IPS DF 6.9 (cell line): ENCODE data around the gene NXN.
"Not testable (repeated sequence)": the region's sequence is repeated elsewhere in the genome, so short reads cannot be mapped to it uniquely, and the experiment has no call there.

Experiments
- DNase-seq: peaks from one replicate; pipeline ENCODE4 v3.0.0-alpha.2; 2013; ENCODE audit warnings: low read depth, low spot score
- H3K27ac ChIP-seq: one replicate; pipeline ENCODE4 v1.5.1; 2013; ENCODE audit warnings: low read length, control low read depth
- H3K27me3 ChIP-seq: 2 replicates; pipeline ENCODE4 v1.6.1; 2013; ENCODE audit warnings: mild to moderate bottlenecking, low read length; ENCODE audit not compliant: control insufficient read depth, insufficient read depth
- H3K36me3 ChIP-seq: 2 replicates; pipeline ENCODE4 v1.6.1; 2013; ENCODE audit warnings: low read length; ENCODE audit not compliant: control insufficient read depth, insufficient read depth
- H3K4me1 ChIP-seq: 2 replicates; pipeline ENCODE4 v1.6.1; 2013; ENCODE audit warnings: low read length; ENCODE audit not compliant: control insufficient read depth, insufficient read depth
- H3K4me3 ChIP-seq: 2 replicates; pipeline ENCODE4 v1.5.1; 2013; ENCODE audit warnings: mild to moderate bottlenecking, low read length
- H3K9me3 ChIP-seq: 2 replicates; pipeline ENCODE4 v1.6.1; 2013; ENCODE audit warnings: low read length, inconsistent platforms; ENCODE audit not compliant: control insufficient read depth, insufficient read depth
- whole genome bisulfite sequencing: extraction: QIAGEN DNeasy Blood & Tissue Kit; methylation state at CpG from one replicate; pipeline ENCODE4 v1.1.7; 2013; ENCODE audit warnings: mixed read lengths, missing lambda C conversion rate; ENCODE audit not compliant: insufficient read length, insufficient coverage; 5-methylcytosine and 5-hydroxymethylcytosine counted together

Gene NXN

DNA sequence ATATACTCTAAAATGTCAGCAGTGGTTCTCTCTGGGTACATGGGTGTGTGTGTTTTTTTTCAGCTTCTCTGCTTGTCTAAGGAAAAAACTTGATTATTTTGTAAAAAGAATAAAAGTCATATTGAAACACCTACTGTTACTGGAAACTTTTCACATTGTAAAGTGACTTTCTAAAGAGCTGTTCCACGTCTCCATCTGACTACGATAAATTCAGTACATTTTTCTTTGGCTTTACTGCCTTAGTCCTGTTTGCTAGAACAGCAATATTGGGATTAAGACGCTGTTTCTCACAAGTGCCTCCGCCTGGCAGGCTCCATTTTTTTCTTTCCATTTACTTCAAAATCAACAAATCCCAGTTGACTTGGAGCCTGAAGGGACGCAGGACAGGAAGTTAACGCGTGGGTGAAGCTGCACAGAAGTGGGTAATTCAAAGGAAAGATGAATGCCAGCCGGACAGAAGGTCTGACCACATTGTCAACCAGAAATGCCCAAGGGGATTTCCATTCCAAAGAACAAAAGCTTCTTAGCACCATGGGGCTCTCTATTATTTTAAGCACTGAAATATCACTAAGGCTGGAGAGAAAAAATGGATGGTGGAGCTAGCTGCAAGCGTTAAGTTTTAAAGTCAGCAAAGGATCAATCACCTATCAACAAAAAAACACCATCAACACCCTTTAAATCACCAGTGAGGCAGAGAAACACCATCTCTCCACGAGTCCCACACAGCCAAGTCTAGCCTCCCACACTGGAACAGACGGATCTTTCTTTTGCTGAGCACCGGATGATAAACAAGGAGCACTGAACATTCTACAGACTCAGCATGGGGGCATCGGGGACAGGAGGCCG, 205.9 kb downstream of the NXN start:
- Histone ChIP-seq H3K4me1 (no peaks in the 10 kb centered on the region), H3K27me3 (no peaks in the 10 kb centered on the region), H3K27ac (no peak overlapping the region), H3K4me3 (no peak overlapping the region), H3K9me3 (no peaks in the 10 kb centered on the region), H3K36me3 (peaks cover 16% of the 10 kb centered on the region)
- no peak for DNase-seq
- WGBS: no CpG with 5 or more reads among the region's 14 CpGs

DNA sequence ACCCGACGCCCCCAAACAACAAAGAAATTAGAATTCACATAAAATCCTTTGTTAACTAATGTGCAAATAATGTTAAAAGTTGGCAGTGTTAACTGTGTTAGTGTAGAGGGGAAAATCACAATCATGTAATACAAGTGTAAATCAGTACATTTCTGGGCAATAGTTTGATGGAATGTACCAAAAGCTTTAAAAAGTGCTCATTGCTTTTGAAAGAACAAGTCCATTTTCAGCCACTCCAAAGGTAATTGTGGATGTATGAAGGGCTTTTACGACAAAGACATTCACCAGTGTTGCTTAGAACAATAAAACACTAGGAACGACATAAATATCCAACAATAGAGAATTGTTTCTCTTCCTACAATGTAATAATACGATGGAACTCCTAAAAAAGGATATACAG, 206.6 kb downstream of the NXN start:
- Histone ChIP-seq H3K27ac (no peak overlapping the region), H3K36me3 (peaks cover 16% of the 10 kb centered on the region), H3K9me3 (no peaks in the 10 kb centered on the region), H3K4me1 (no peaks in the 10 kb centered on the region), H3K4me3 (no peak overlapping the region), H3K27me3 (no peaks in the 10 kb centered on the region)
- WGBS: no CpG with 5 or more reads among the region's 5 CpGs
- no peak for DNase-seq

DNA sequence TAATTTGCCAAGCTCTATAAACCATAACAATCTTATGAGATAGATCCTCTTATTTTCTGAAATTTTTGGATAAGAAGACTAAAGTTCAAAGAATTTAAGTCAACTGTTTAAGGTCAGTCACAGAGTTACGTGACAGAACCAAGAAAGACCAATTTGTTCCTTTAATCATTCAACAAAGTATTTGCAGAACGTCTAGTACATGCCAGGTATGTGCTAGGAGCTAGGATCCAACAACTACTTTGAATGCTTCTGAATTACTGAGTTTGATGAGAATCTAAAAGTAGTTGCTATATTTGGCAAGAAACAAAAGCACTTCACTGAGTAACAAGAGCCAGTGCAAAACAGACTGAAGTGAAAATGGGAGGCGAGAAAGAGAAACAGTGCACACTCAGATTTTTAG, 212.5 kb downstream of the NXN start:
- WGBS: no CpG with 5 or more reads among the region's 3 CpGs

DNA sequence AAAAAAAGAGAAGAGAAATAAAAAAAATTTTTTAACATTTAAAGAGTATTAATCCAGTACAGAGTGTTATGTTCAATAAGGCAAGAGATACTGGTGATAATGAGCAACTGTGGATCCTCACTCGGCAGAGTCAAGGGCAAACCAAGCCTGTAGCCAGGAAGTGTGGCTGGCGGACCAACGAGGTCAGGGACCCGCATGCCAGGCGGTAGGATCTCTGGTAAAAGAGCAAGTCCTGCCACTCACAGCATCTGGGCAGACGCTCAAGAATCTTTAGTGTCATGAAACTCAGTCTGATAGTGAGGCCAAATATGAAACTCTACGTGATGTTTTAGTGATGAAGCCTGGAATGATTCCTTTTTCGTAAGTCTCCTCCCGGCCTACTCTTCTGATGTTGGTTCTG, 219.2 kb downstream of the NXN start:
- Histone ChIP-seq H3K4me3 (no peak overlapping the region), H3K4me1 (no peaks in the 10 kb centered on the region), H3K27me3 (no peaks in the 10 kb centered on the region), H3K27ac (no peak overlapping the region), H3K9me3 (no peaks in the 10 kb centered on the region), H3K36me3 (peaks cover 11% of the 10 kb centered on the region; the same call in 1 of the 2 replicates)
- WGBS: no CpG with 5 or more reads among the region's 9 CpGs
- no peak for DNase-seq

More for the DNA sequence above, 212.5 kb downstream of the NXN start:
- Histone ChIP-seq H3K9me3 (no peaks in the 10 kb centered on the region), H3K36me3 (peaks cover 16% of the 10 kb centered on the region), H3K4me3 (no peak overlapping the region), H3K27ac (no peak overlapping the region), H3K4me1 (no peaks in the 10 kb centered on the region), H3K27me3 (no peaks in the 10 kb centered on the region)
- no peak for DNase-seq

DNA sequence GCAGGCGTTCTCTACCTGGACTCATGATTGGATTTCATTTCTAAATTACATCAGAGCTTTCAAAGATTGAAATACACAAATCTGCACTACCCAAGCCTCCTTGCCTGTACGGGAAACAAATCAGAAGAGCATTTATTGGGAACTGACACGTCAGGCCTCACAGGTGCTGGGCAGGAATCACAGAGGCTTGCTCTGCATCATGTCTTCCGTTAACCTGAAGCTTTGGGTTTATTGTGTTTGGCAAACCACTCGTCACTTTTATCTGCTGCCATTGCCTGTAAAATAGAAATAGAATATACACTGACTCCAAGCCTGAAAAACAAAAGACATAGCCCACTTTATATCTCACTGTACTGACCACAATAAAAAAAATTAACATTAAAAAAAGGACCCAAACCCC, 219.6 kb downstream of the NXN start:
- Histone ChIP-seq H3K9me3 (no peaks in the 10 kb centered on the region), H3K27ac (no peak overlapping the region), H3K36me3 (peaks cover 7% of the 10 kb centered on the region; the same call in 1 of the 2 replicates), H3K27me3 (no peaks in the 10 kb centered on the region), H3K4me3 (no peak overlapping the region), H3K4me1 (no peaks in the 10 kb centered on the region)
- no CpG with 5 or more reads among the region's 5 CpGs for WGBS
- DNase-seq: no peak

DNA sequence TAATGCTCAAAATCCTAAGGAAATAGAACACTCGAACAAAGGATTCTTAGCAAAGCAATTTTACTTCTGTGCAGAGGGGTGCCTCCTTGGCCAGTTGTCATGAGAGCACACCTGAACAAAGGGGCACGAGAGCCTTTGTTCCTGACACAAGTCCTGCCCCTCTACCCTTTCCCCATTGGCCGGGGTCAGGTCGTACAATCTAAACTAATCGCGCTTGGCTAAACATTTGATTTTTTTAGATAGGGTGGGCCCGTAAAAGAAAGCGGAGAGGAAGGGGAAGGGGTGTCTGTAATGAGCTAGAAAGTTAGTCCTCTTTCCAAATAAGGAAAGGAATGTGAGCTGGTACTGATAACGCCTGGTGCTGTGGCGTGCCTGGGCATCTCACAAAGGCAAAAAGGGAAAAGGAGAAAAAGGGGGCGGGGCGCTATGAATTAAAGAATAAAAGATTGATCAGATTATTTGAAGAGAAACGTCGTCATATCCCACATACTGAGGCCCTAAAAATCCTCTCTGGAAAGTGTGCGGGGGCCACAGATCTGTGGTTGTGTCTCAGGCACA, 223.5 kb downstream of the NXN start:
- DNase-seq, H3K4me1 ChIP-seq, H3K27ac ChIP-seq, H3K9me3 ChIP-seq, H3K4me3 ChIP-seq, H3K27me3 ChIP-seq, H3K36me3 ChIP-seq: not testable (repeated sequence)
- no CpG with 5 or more reads among the region's 15 CpGs for WGBS

DNA sequence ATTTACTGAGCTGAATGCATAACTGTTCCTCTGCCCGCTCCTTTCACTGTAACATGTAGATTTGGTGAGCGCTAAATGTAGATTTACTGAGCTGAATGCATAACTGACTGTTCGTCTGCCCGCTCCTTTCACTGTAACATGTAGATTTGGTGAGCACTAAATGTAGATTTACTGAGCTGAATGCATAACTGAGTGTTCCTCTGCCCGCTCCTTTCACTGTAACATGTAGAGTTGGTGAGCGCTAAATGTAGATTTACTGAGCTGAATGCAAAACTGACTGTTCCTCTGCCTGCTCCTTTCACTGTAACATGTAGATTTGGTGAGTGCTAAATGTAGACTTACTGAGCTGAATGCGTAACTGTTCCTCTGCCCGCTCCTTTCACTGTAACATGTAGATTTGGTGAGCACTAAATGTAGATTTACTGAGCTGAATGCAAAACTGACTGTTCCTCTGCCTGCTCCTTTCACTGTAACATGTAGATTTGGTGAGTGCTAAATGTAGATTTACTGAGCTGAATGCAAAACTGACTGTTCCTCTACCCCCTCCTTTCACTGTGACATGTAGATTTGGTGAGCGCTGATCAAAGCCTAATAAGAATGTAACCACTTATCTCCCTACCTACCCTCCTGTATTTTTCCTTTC, 224.1 kb downstream of the NXN start:
- not testable (repeated sequence) for H3K9me3 ChIP-seq, H3K27ac ChIP-seq, H3K27me3 ChIP-seq, H3K4me1 ChIP-seq, H3K36me3 ChIP-seq, DNase-seq, H3K4me3 ChIP-seq
- no CpG with 5 or more reads among the region's 9 CpGs for whole genome bisulfite sequencing

DNA sequence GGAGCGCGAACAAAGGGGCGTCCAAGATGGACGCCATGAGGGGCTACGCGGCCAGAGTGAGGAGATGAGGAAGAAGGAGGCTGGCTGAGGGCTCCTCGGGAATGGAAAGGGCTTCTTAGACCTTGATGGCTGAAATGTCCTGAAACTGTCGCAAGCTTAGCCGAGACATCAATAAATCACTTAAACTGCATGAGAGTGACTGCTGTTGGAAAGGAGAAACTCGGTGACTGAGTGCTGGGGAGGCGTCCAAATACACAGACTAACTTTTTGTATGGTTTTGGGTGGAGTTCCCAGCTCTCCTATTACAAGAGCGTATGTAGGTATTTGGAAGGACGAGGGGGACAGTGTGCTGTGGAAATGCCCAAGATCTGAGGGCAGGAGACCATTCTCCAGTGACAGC, 226.2 kb downstream of the NXN start:
- H3K9me3 ChIP-seq: no peaks in the 10 kb centered on the region
- H3K4me3 ChIP-seq: no peak overlapping the region
- H3K4me1 ChIP-seq: no peaks in the 10 kb centered on the region; the same call in 1 of the 2 replicates
- no peaks in the 10 kb centered on the region for H3K27me3 ChIP-seq
- peaks cover 2% of the 10 kb centered on the region; the same call in 1 of the 2 replicates for H3K36me3 ChIP-seq
- no peak for DNase-seq
- no CpG with 5 or more reads among the region's 13 CpGs for WGBS
- H3K27ac ChIP-seq: no peak overlapping the region

DNA sequence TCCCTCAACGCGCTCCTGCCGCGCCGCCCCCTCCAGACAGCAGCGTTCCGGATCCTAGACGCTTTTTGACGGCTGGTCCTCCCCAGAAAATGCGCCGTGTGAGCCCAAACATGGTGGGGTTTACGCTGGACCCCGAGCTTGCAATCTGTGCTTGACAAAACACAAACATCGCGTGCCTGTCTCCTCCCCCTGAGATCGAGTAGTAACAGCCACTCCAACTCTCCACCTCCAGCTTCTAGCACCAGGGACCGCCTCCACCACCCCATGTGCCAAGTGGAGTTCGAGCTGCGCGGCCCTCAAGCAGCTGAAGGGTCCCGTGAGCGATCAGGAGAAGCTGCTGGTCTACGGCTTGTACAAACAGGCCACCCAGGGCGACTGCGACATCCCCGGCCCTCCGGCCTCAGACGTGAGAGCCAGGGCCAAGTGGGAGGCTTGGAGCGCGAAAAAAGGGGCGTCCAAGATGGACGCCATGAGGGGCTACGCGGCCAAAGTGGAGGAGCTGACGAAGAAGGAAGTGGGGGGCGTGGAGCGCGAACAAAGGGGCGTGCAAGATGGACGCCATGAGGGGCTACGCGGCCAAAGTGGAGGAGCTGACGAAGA, 226.9 kb downstream of the NXN start:
- no peak overlapping the region for H3K27ac ChIP-seq
- DNase-seq: no peak

DNA sequence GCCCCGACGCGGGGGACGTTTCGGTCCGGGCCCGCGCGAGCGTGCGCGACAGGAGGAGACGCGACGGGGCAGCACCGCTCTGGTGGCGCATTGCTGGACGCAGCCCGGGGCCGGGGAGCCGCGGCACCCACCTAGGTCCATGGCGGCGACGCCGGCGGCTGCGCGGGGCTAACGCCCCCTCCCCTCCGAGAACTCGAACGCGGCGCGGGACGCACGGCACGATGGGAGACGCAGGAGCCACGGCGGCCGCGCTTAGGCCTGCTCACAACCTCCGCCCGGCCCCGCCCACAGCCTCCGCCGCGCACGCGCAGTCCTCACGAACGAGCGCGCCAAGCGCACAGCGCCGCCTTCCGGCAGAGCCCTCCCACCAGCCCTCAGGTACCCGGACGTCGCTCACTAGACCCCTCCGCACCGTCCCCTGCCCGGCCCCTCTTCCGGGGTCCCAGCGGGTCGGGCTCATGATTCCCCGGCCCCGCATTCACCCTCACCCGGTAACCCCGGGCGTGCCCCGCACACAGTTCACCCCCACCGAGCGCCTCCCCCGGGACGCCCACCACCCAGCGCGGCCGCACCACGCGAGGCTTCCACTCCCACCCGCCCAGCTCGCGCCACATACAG, 227.5 kb downstream of the NXN start, which contains the start of gene GEMIN4:
GEMIN4 (minus strand) TSS at position 263 of the 618 bp plus-strand sequence; CDS start at position 141, 122 bp downstream.
- H3K4me1 ChIP-seq: no peaks in the 10 kb centered on the region; the same call in 1 of the 2 replicates
- H3K9me3 ChIP-seq: no peaks in the 10 kb centered on the region
- peaks cover 8% of the 10 kb centered on the region for H3K36me3 ChIP-seq
- no peak within 1 kb of the TSS for H3K27ac ChIP-seq
- peak; percentile 90 for DNase-seq
- no peaks in the 10 kb centered on the region for H3K27me3 ChIP-seq
- no CpG with 5 or more reads among the region's 87 CpGs for WGBS
- H3K4me3 ChIP-seq: peak within 1 kb of the TSS; percentile 85

More for the DNA sequence above, 226.9 kb downstream of the NXN start:
- WGBS: no CpG with 5 or more reads among the region's 43 CpGs
- Histone ChIP-seq H3K4me3 (peak overlapping the region; percentile 85; the same call in 1 of the 2 replicates), H3K9me3 (no peaks in the 10 kb centered on the region), H3K27me3 (no peaks in the 10 kb centered on the region), H3K4me1 (no peaks in the 10 kb centered on the region; the same call in 1 of the 2 replicates), H3K36me3 (peaks cover 1% of the 10 kb centered on the region)
